SK-N-SH treated with all-trans-retinoic acid at 6 μM for 48 hours (cell line): Measurements from ENCODE around the gene RAB14.
A peak's percentile ranks its signal among the peaks of the same experiment; 100 is the strongest.

Source experiments
- ATAC-seq: fragments of 200-7000 bp; cut with Tn5 transposase; 3 replicates; pipeline ENCODE4 v1.9.1; 2020; ENCODE audit warnings: mild to moderate bottlenecking, moderate library complexity
- ARNTL ChIP-seq: fragments of 450-650 bp; formaldehyde crosslinking; IDR thresholded peaks from 2 replicates; pipeline ENCODE4 v1.5.0; 2020; ENCODE audit warnings: low read depth, mild to moderate bottlenecking, moderate library complexity, borderline replicate concordance
- CREB5 ChIP-seq: fragments of 250-450 bp; sonication (Bioruptor Pico); IDR thresholded peaks from 2 replicates; pipeline ENCODE4 v1.5.1; 2020; ENCODE audit warnings: low read depth, mild to moderate bottlenecking, moderate library complexity
- CSDC2 ChIP-seq: fragments of 250-450 bp; sonication (Bioruptor Pico); IDR thresholded peaks from 2 replicates; pipeline ENCODE4 v1.5.0; 2020; ENCODE audit warnings: mild to moderate bottlenecking, moderate library complexity
- ESRRG ChIP-seq: fragments of 250-450 bp; sonication (Bioruptor Pico); IDR thresholded peaks from 2 replicates; pipeline ENCODE4 v1.6.1; 2021; ENCODE audit warnings: mild to moderate bottlenecking
- GLIS3 ChIP-seq: fragments of 250-450 bp; sonication (Bioruptor Pico); IDR thresholded peaks from 2 replicates; pipeline ENCODE4 v1.5.0; 2020; ENCODE audit warnings: mild to moderate bottlenecking, moderate library complexity
- OSR1 ChIP-seq: fragments of 250-450 bp; sonication (Bioruptor Pico); IDR thresholded peaks from 2 replicates; pipeline ENCODE4 v1.8.0; 2022; ENCODE audit warnings: moderate library complexity, mild to moderate bottlenecking, inconsistent platforms
- PATZ1 ChIP-seq: fragments of 250-450 bp; sonication (Bioruptor Pico); IDR thresholded peaks from 2 replicates; pipeline ENCODE4 v1.8.0; 2020; ENCODE audit warnings: mild to moderate bottlenecking, moderate library complexity, borderline replicate concordance
- POU6F1 ChIP-seq: fragments of 250-450 bp; sonication (Bioruptor Pico); IDR thresholded peaks from 2 replicates; pipeline ENCODE4 v1.8.0; 2021; ENCODE audit warnings: low read depth, mild to moderate bottlenecking, moderate library complexity, borderline replicate concordance
- RARB ChIP-seq: fragments of 250-450 bp; sonication (Bioruptor Pico); IDR thresholded peaks from 2 replicates; pipeline ENCODE4 v1.8.0; 2021; ENCODE audit warnings: mild to moderate bottlenecking, moderate library complexity
- SNAI2 ChIP-seq: fragments of 250-450 bp; sonication (Bioruptor Pico); IDR thresholded peaks from 2 replicates; pipeline ENCODE4 v1.5.0; 2020; ENCODE audit warnings: mild to moderate bottlenecking, moderate library complexity
- TCF4 ChIP-seq: fragments of 250-450 bp; sonication (Bioruptor Pico); IDR thresholded peaks from 2 replicates; pipeline ENCODE4 v1.8.0; 2021; ENCODE audit warnings: mild to moderate bottlenecking, moderate library complexity, borderline replicate concordance
- TOX ChIP-seq: fragments of 250-450 bp; sonication (Bioruptor Pico); IDR thresholded peaks from 2 replicates; pipeline ENCODE4 v1.8.0; 2021; ENCODE audit warnings: mild to moderate bottlenecking, moderate library complexity, borderline replicate concordance
- TSHZ2 ChIP-seq: fragments of 250-450 bp; sonication (Bioruptor Pico); IDR thresholded peaks from 2 replicates; pipeline ENCODE4 v1.5.0; 2020; ENCODE audit warnings: mild to moderate bottlenecking, moderate library complexity
- ZC3H10 ChIP-seq: fragments of 250-450 bp; sonication (Bioruptor Pico); IDR thresholded peaks from 2 replicates; pipeline ENCODE4 v1.5.1; 2021; ENCODE audit warnings: mild to moderate bottlenecking, moderate library complexity
- ZFP3 ChIP-seq: fragments of 250-450 bp; sonication (Bioruptor Pico); IDR thresholded peaks from 2 replicates; pipeline ENCODE4 v1.5.0; 2020; ENCODE audit warnings: mild to moderate bottlenecking, moderate library complexity
- ZFP30 ChIP-seq: fragments of 450-650 bp; formaldehyde crosslinking; IDR thresholded peaks from 2 replicates; pipeline ENCODE4 v1.5.0; 2022; ENCODE audit warnings: mild to moderate bottlenecking, moderate library complexity
- ZNF565 ChIP-seq: fragments of 450-650 bp; formaldehyde crosslinking; conservative IDR thresholded peaks from 2 replicates; pipeline ENCODE4 v1.5.0; 2020; ENCODE audit warnings: low read depth, mild to moderate bottlenecking, moderate library complexity
- ZNF70 ChIP-seq: fragments of 450-650 bp; formaldehyde crosslinking; IDR thresholded peaks from 2 replicates; pipeline ENCODE4 v1.5.0; 2020; ENCODE audit warnings: mild to moderate bottlenecking, moderate library complexity
- ZNF8 ChIP-seq: fragments of 450-650 bp; formaldehyde crosslinking; IDR thresholded peaks from 2 replicates; pipeline ENCODE4 v1.5.0; 2020; ENCODE audit warnings: mild to moderate bottlenecking, moderate library complexity

RAB14 gene

GRCh38 chr9:121233906-121234831 lies 32.5 kb upstream of the RAB14 start:
- peak; percentile 61 for ATAC-seq
- no peak for TF ChIP-seq ZFP30
- TF ChIP-seq ARNTL (CRISPR knock-in tag): no peak
- TF ChIP-seq GLIS3 (CRISPR knock-in tag): no peak
- TF ChIP-seq ZNF8 (CRISPR knock-in tag): no peak
- TF ChIP-seq TOX (CRISPR knock-in tag): no peak

GRCh38 chr9:121232251-121232650 lies 30.6 kb upstream of the RAB14 start:
- no peak for TF ChIP-seq TOX (CRISPR knock-in tag)
- TF ChIP-seq ZFP3 (CRISPR knock-in tag): no peak
- TF ChIP-seq POU6F1 (CRISPR knock-in tag): no peak
- no peak for TF ChIP-seq GLIS3 (CRISPR knock-in tag)
- no peak for TF ChIP-seq PATZ1 (CRISPR knock-in tag)
- no peak for TF ChIP-seq ZNF565 (CRISPR knock-in tag)
- no peak for TF ChIP-seq ZFP30
- no peak for TF ChIP-seq TSHZ2 (CRISPR knock-in tag)
- TF ChIP-seq ZC3H10 (CRISPR knock-in tag): no peak
- no peak for ATAC-seq

GRCh38 chr9:121230256-121230655 lies 28.6 kb upstream of the RAB14 start:
- no peak for ATAC-seq
- TF ChIP-seq RARB (no peak), SNAI2 (CRISPR knock-in tag) (no peak), TCF4 (no peak), ZNF8 (CRISPR knock-in tag) (no peak), OSR1 (CRISPR knock-in tag) (no peak), CREB5 (CRISPR knock-in tag) (no peak), CSDC2 (CRISPR knock-in tag) (no peak), TSHZ2 (CRISPR knock-in tag) (no peak), ZNF70 (CRISPR knock-in tag) (no peak), ZFP3 (CRISPR knock-in tag) (no peak), ZC3H10 (CRISPR knock-in tag) (no peak), ARNTL (CRISPR knock-in tag) (no peak), ESRRG (CRISPR knock-in tag) (no peak), ZFP30 (no peak), TOX (CRISPR knock-in tag) (no peak), ZNF565 (CRISPR knock-in tag) (no peak)
- TF ChIP-seq, all 23 proteins: peak for 0
